ENCODE results near the gene PDCD1.
"Not testable (repeated sequence)": the region's sequence is repeated elsewhere in the genome, so short reads cannot be mapped to it uniquely, and the experiment has no call there.

Gene PDCD1

GRCh38 chr2:241819947-241820624, 38.6 kb downstream of the PDCD1 start:
- H3K36me3 ChIP-seq (ENCODE audit: control insufficient read depth, insufficient read depth, low read length); H3K27me3 ChIP-seq (ENCODE audit: control insufficient read depth, insufficient read depth, low read length); H3K4me3 ChIP-seq (ENCODE audit: low read depth, low read length); H3K9ac ChIP-seq (ENCODE audit: low read length); H3K27ac ChIP-seq (ENCODE audit: low read depth, low read length); H3K9me3 ChIP-seq (ENCODE audit: control insufficient read depth, insufficient read depth, low read depth, low read length): not testable (repeated sequence)
- H3K4me1 ChIP-seq (ENCODE audit: control insufficient read depth, insufficient read depth, low read length), result peaks cover 13% of the 10 kb centered on the region

- H3K4me1 ChIP-seq (ENCODE audit: control insufficient read depth, insufficient read depth, low read length), result peaks cover 13% of the 10 kb centered on the region
Measured at GRCh38 chr2:241818943-241819270, 39.8 kb downstream of the PDCD1 start.

GRCh38 chr2:241818229-241818942, 40.3 kb downstream of the PDCD1 start:
- Histone ChIP-seq H3K9ac (ENCODE audit: low read length) (no peak overlapping the region), H3K36me3 (ENCODE audit: control insufficient read depth, insufficient read depth, low read length) (no peaks in the 10 kb centered on the region), H3K4me1 (ENCODE audit: control insufficient read depth, insufficient read depth, low read length) (peaks cover 13% of the 10 kb centered on the region), H3K27ac (ENCODE audit: low read depth, low read length) (no peak overlapping the region), H3K27me3 (ENCODE audit: control insufficient read depth, insufficient read depth, low read length) (peaks cover 6% of the 10 kb centered on the region), H3K9me3 (ENCODE audit: control insufficient read depth, insufficient read depth, low read depth, low read length) (no peaks in the 10 kb centered on the region), H3K4me3 (ENCODE audit: low read depth, low read length) (no peak overlapping the region)

More at GRCh38 chr2:241818943-241819270, 39.8 kb downstream of the PDCD1 start:
- Histone ChIP-seq H3K27me3 (ENCODE audit: control insufficient read depth, insufficient read depth, low read length) (peaks cover 10% of the 10 kb centered on the region), H3K9me3 (ENCODE audit: control insufficient read depth, insufficient read depth, low read depth, low read length) (no peaks in the 10 kb centered on the region), H3K27ac (ENCODE audit: low read depth, low read length) (no peak overlapping the region), H3K9ac (ENCODE audit: low read length) (no peak overlapping the region), H3K36me3 (ENCODE audit: control insufficient read depth, insufficient read depth, low read length) (no peaks in the 10 kb centered on the region), H3K4me3 (ENCODE audit: low read depth, low read length) (no peak overlapping the region)

GRCh38 chr2:241817821-241818215, 40.9 kb downstream of the PDCD1 start:
- peaks cover 13% of the 10 kb centered on the region for H3K4me1 ChIP-seq (ENCODE audit: control insufficient read depth, insufficient read depth, low read length)
- H3K9me3 ChIP-seq (ENCODE audit: control insufficient read depth, insufficient read depth, low read depth, low read length); H3K27me3 ChIP-seq (ENCODE audit: control insufficient read depth, insufficient read depth, low read length); H3K27ac ChIP-seq (ENCODE audit: low read depth, low read length); H3K9ac ChIP-seq (ENCODE audit: low read length); H3K36me3 ChIP-seq (ENCODE audit: control insufficient read depth, insufficient read depth, low read length); H3K4me3 ChIP-seq (ENCODE audit: low read depth, low read length): not testable (repeated sequence)

- H3K27ac ChIP-seq (ENCODE audit: low read depth, low read length), result no peak overlapping the region
- no peaks in the 10 kb centered on the region for H3K9me3 ChIP-seq (ENCODE audit: control insufficient read depth, insufficient read depth, low read depth, low read length)
- H3K27me3 ChIP-seq (ENCODE audit: control insufficient read depth, insufficient read depth, low read length), result no peaks in the 10 kb centered on the region
- H3K9ac ChIP-seq (ENCODE audit: low read length), result no peak overlapping the region
- H3K4me1 ChIP-seq (ENCODE audit: control insufficient read depth, insufficient read depth, low read length), result peaks cover 13% of the 10 kb centered on the region
- H3K4me3 ChIP-seq (ENCODE audit: low read depth, low read length), result no peak overlapping the region
- H3K36me3 ChIP-seq (ENCODE audit: control insufficient read depth, insufficient read depth, low read length), result no peaks in the 10 kb centered on the region
Measured at GRCh38 chr2:241817126-241817820, 41.4 kb downstream of the PDCD1 start.

GRCh38 chr2:241816431-241817121, 42.1 kb downstream of the PDCD1 start:
- H3K4me1 ChIP-seq (ENCODE audit: control insufficient read depth, insufficient read depth, low read length), result peaks cover 11% of the 10 kb centered on the region
- no peaks in the 10 kb centered on the region for H3K27me3 ChIP-seq (ENCODE audit: control insufficient read depth, insufficient read depth, low read length)
- H3K36me3 ChIP-seq (ENCODE audit: control insufficient read depth, insufficient read depth, low read length), result no peaks in the 10 kb centered on the region
- H3K9me3 ChIP-seq (ENCODE audit: control insufficient read depth, insufficient read depth, low read depth, low read length), result no peaks in the 10 kb centered on the region
- no peak overlapping the region for H3K9ac ChIP-seq (ENCODE audit: low read length)
- H3K4me3 ChIP-seq (ENCODE audit: low read depth, low read length), result no peak overlapping the region
- H3K27ac ChIP-seq (ENCODE audit: low read depth, low read length), result no peak overlapping the region

GRCh38 chr2:241815477-241816430, 42.9 kb downstream of the PDCD1 start:
- H3K9ac ChIP-seq (ENCODE audit: low read length), result no peak overlapping the region
- peaks cover 4% of the 10 kb centered on the region for H3K4me1 ChIP-seq (ENCODE audit: control insufficient read depth, insufficient read depth, low read length)
- H3K27me3 ChIP-seq (ENCODE audit: control insufficient read depth, insufficient read depth, low read length), result no peaks in the 10 kb centered on the region
- no peak overlapping the region for H3K27ac ChIP-seq (ENCODE audit: low read depth, low read length)
- no peaks in the 10 kb centered on the region for H3K36me3 ChIP-seq (ENCODE audit: control insufficient read depth, insufficient read depth, low read length)
- H3K4me3 ChIP-seq (ENCODE audit: low read depth, low read length), result no peak overlapping the region
- no peaks in the 10 kb centered on the region for H3K9me3 ChIP-seq (ENCODE audit: control insufficient read depth, insufficient read depth, low read depth, low read length)

GRCh38 chr2:241814643-241815476, 43.8 kb downstream of the PDCD1 start:
- Histone ChIP-seq H3K27me3 (ENCODE audit: control insufficient read depth, insufficient read depth, low read length) (no peaks in the 10 kb centered on the region), H3K4me1 (ENCODE audit: control insufficient read depth, insufficient read depth, low read length) (peaks cover 4% of the 10 kb centered on the region; the same call in 1 of the 2 replicates), H3K9me3 (ENCODE audit: control insufficient read depth, insufficient read depth, low read depth, low read length) (no peaks in the 10 kb centered on the region), H3K36me3 (ENCODE audit: control insufficient read depth, insufficient read depth, low read length) (no peaks in the 10 kb centered on the region), H3K4me3 (ENCODE audit: low read depth, low read length) (no peak overlapping the region), H3K9ac (ENCODE audit: low read length) (no peak overlapping the region), H3K27ac (ENCODE audit: low read depth, low read length) (no peak overlapping the region)

- H3K27ac ChIP-seq (ENCODE audit: low read depth, low read length), result no peak overlapping the region
- H3K4me1 ChIP-seq (ENCODE audit: control insufficient read depth, insufficient read depth, low read length), result peaks cover 4% of the 10 kb centered on the region; the same call in 1 of the 2 replicates
- H3K9me3 ChIP-seq (ENCODE audit: control insufficient read depth, insufficient read depth, low read depth, low read length), result no peaks in the 10 kb centered on the region
- no peak overlapping the region for H3K4me3 ChIP-seq (ENCODE audit: low read depth, low read length)
- H3K27me3 ChIP-seq (ENCODE audit: control insufficient read depth, insufficient read depth, low read length), result no peaks in the 10 kb centered on the region
- H3K9ac ChIP-seq (ENCODE audit: low read length), result no peak overlapping the region
- H3K36me3 ChIP-seq (ENCODE audit: control insufficient read depth, insufficient read depth, low read length), result no peaks in the 10 kb centered on the region
Measured at GRCh38 chr2:241814393-241814642, 44.4 kb downstream of the PDCD1 start.
